Caco-2 (cell line): ENCODE data around the gene MAP1B. TPM values are rescaled to one million over a fixed set of nuclear protein-coding genes. Genes with fewer than 3 reads are reported as not detected.

Experiments
- BruUV-seq: library from RNA; stranded (reverse); fragments of 400-500 nt; replicated peaks from 2 replicates; lab custom pipeline; 2021; lab: Mats Ljungman, UMichigan
- CTCF ChIA-PET: fragments of 300-600 bp; sonication (Branson Sonifier 250); formaldehyde crosslinking; loops from one replicate; lab custom pipeline; 2022; ENCODE audit warnings: antibody characterized with exemption; lab: Charles Lee
- POLR2A ChIA-PET: fragments of 300-600 bp; sonication (Branson Sonifier 250); formaldehyde crosslinking; loops from one replicate; lab custom pipeline; 2022; ENCODE audit warnings: antibody characterized with exemption; lab: Charles Lee
- DNase-seq, 2 experiments: peaks; one replicate each; pipeline versions ENCODE4 v3.0.0 to v3.0.0-alpha.2; 2020 to 2022
- H3K27me3 ChIP-seq: replicated peaks from 2 replicates; pipeline ENCODE4 v1.6.0; 2011; ENCODE audit warnings: low read length; ENCODE audit not compliant: control insufficient read depth, insufficient read depth
- H3K36me3 ChIP-seq: 2 replicates; pipeline ENCODE4 v1.5.1; 2011; ENCODE audit warnings: low read length; ENCODE audit not compliant: control insufficient read depth, insufficient read depth
- H3K4me1 ChIP-seq: fragments of 250-450 bp; sonication (Bioruptor Pico); 2 replicates; pipeline ENCODE4 v1.5.1; 2020; ENCODE audit warnings: mild to moderate bottlenecking
- H3K4me3 ChIP-seq: 2 replicates; pipeline ENCODE4 v1.5.1; 2011; ENCODE audit warnings: low read depth, mild to moderate bottlenecking, control low read depth, low read length
- H3K9me3 ChIP-seq: fragments of 250-450 bp; sonication (Bioruptor Pico); 2 replicates; pipeline ENCODE4 v1.5.1; 2020; ENCODE audit warnings: mild to moderate bottlenecking, moderate library complexity
- H3K27ac Mint-ChIP-seq: one replicate; pipeline ENCODE4 v1.8.0; 2022; ENCODE audit warnings: mixed read lengths; ENCODE audit not compliant: unreplicated experiment
- H3K27me3 Mint-ChIP-seq: one replicate; pipeline ENCODE4 v1.8.0; 2022; ENCODE audit warnings: mixed read lengths; ENCODE audit not compliant: insufficient read depth, unreplicated experiment
- H3K36me3 Mint-ChIP-seq: one replicate; pipeline ENCODE4 v1.8.0; 2022; ENCODE audit warnings: mild to moderate bottlenecking, mixed read lengths; ENCODE audit not compliant: insufficient read depth, unreplicated experiment
- H3K4me1 Mint-ChIP-seq: one replicate; pipeline ENCODE4 v1.8.0; 2022; ENCODE audit warnings: low read depth, mixed read lengths; ENCODE audit not compliant: unreplicated experiment
- H3K4me3 Mint-ChIP-seq: one replicate; pipeline ENCODE4 v1.8.0; 2022; ENCODE audit warnings: mild to moderate bottlenecking, moderate library complexity, mixed read lengths; ENCODE audit not compliant: unreplicated experiment
- H3K9me3 Mint-ChIP-seq: one replicate; pipeline ENCODE4 v1.8.0; 2022; ENCODE audit warnings: mixed read lengths; ENCODE audit not compliant: unreplicated experiment
- CTCF ChIP-seq, 2 experiments: fragments of 200-600 bp in 1 of 2; IDR thresholded peaks; 1 replicate in 1 of 2; 2 replicates in 1 of 2; pipeline versions ENCODE4 v1.5.1 to v1.8.0; 2011 to 2022; ENCODE audit warnings: antibody characterized with exemption in 1 of 2, control low read depth in 1 of 2, inconsistent platforms in 1 of 2, low read depth in 1 of 2, low read length in 1 of 2, mild to moderate bottlenecking in 1 of 2, moderate library complexity in 1 of 2; ENCODE audit not compliant: insufficient read depth in 1 of 2, severe bottlenecking in 1 of 2, unreplicated experiment in 1 of 2
- intact Hi-C: fragments of 100-400 bp; cut with micrococcal nuclease; formaldehyde crosslinking; loops from one replicate; pipeline ENCODE4 v1.10.0; 2022; ENCODE audit not compliant: unreplicated experiment
- total RNA-seq: library from RNA; stranded (reverse); gene quantifications from 2 replicates; pipeline ENCODE4 v1.2.3, GENCODE V29; 2022

Gene MAP1B
- total RNA-seq, 1 experiment from 2014 or later: 0.66 TPM

GRCh38 chr5:72197393-72197792, 90.1 kb downstream of the MAP1B start:
- POLR2A ChIA-PET: no interaction called here
- intact Hi-C loops: no loop called here
- Mint-ChIP-seq H3K9me3 (peaks cover 20% of the 10 kb centered on the region), H3K4me1 (no peaks in the 10 kb centered on the region), H3K36me3 (no peaks in the 10 kb centered on the region), H3K4me3 (no peak overlapping the region), H3K27ac (no peak overlapping the region), H3K27me3 (peaks cover 29% of the 10 kb centered on the region)
- Histone ChIP-seq H3K9me3 (no peaks in the 10 kb centered on the region), H3K4me3 (no peak overlapping the region), H3K36me3 (no peaks in the 10 kb centered on the region), H3K4me1 (no peaks in the 10 kb centered on the region), H3K27me3 (no peaks in the 10 kb centered on the region; the same call in 1 of the 2 replicates)
- CTCF ChIA-PET: no interaction called here
- TF ChIP-seq CTCF (IDR thresholded peaks at IDR 0.05; ENCODE audit: insufficient read depth in 1 of 2, low read depth in 1 of 2, low read length in 1 of 2, severe bottlenecking in 1 of 2, unreplicated experiment in 1 of 2): no peak
- DNase-seq: no peak
- BruUV-seq: no TSS peak

GRCh38 chr5:72199681-72200080, 92.4 kb downstream of the MAP1B start:
- ChIA-PET POLR2A (no interaction called here), CTCF (no interaction called here)
- no peaks in the 10 kb centered on the region; the same call in 1 of the 2 replicates for H3K27me3 ChIP-seq
- Mint-ChIP-seq H3K4me3 (no peak overlapping the region), H3K9me3 (peaks cover 19% of the 10 kb centered on the region), H3K4me1 (no peaks in the 10 kb centered on the region), H3K36me3 (no peaks in the 10 kb centered on the region), H3K27ac (no peak overlapping the region), H3K27me3 (peaks cover 23% of the 10 kb centered on the region)
- no peaks in the 10 kb centered on the region for H3K36me3 ChIP-seq
- H3K4me1 ChIP-seq: no peaks in the 10 kb centered on the region
- H3K9me3 ChIP-seq: no peaks in the 10 kb centered on the region
- DNase-seq: no peak
- no peak for TF ChIP-seq CTCF (IDR thresholded peaks at IDR 0.05; ENCODE audit: insufficient read depth in 1 of 2, low read depth in 1 of 2, low read length in 1 of 2, severe bottlenecking in 1 of 2, unreplicated experiment in 1 of 2)
- intact Hi-C loops: no loop called here
- no peak overlapping the region for H3K4me3 ChIP-seq
- BruUV-seq: no TSS peak

GRCh38 chr5:72202331-72202825, 95.1 kb downstream of the MAP1B start:
- Mint-ChIP-seq H3K27me3 (peaks cover 6% of the 10 kb centered on the region), H3K4me3 (no peak overlapping the region), H3K4me1 (no peaks in the 10 kb centered on the region), H3K27ac (no peak overlapping the region), H3K36me3 (no peaks in the 10 kb centered on the region), H3K9me3 (no peaks in the 10 kb centered on the region)
- TF ChIP-seq CTCF (IDR thresholded peaks at IDR 0.05; ENCODE audit: insufficient read depth in 1 of 2, low read depth in 1 of 2, low read length in 1 of 2, severe bottlenecking in 1 of 2, unreplicated experiment in 1 of 2): no peak
- Histone ChIP-seq H3K9me3 (no peaks in the 10 kb centered on the region), H3K4me3 (no peak overlapping the region), H3K27me3 (no peaks in the 10 kb centered on the region), H3K4me1 (no peaks in the 10 kb centered on the region), H3K36me3 (no peaks in the 10 kb centered on the region)
- no TSS peak for BruUV-seq
- DNase-seq: no peak
- POLR2A ChIA-PET: interaction anchor here (0.6 kb wide), 1 partner anchor 106 kb away, joined by 3 read pairs; no protein-coding TSS in a partner anchor
- intact Hi-C loops: no loop called here
- CTCF ChIA-PET: no interaction called here
